Measurements from ENCODE around the gene MED27.

MED27 gene

GRCh38 chr9:131823701-131824146, 255.9 kb downstream of the MED27 start:
- no peak for DNase-seq (ENCODE audit: low read depth in 2 of 2, low spot score in 1 of 2)

- no peak for DNase-seq (ENCODE audit: low read depth in 2 of 2, low spot score in 1 of 2)
Measured at GRCh38 chr9:131818089-131818488, 261.6 kb downstream of the MED27 start.

- DNase-seq (ENCODE audit: low read depth in 2 of 2, low spot score in 1 of 2), result no peak
Measured at GRCh38 chr9:131817627-131818026, 262.0 kb downstream of the MED27 start.

- DNase-seq (ENCODE audit: low read depth in 2 of 2, low spot score in 1 of 2), result no peak
Measured at GRCh38 chr9:131817073-131817472, 262.6 kb downstream of the MED27 start.

GRCh38 chr9:131815970-131816873, 263.4 kb downstream of the MED27 start:
- no peak for DNase-seq (ENCODE audit: low read depth in 2 of 2, low spot score in 1 of 2)

- no peak for DNase-seq (ENCODE audit: low read depth in 2 of 2, low spot score in 1 of 2)
Measured at GRCh38 chr9:131814707-131815106, 265.0 kb downstream of the MED27 start.

- no peak for DNase-seq (ENCODE audit: low read depth in 2 of 2, low spot score in 1 of 2)
Measured at GRCh38 chr9:131813116-131813515, 266.6 kb downstream of the MED27 start.

GRCh38 chr9:131812116-131812790, 267.4 kb downstream of the MED27 start:
- DNase-seq (ENCODE audit: low read depth in 2 of 2, low spot score in 1 of 2), result no peak

- no peak for DNase-seq (ENCODE audit: low read depth in 2 of 2, low spot score in 1 of 2)
Measured at GRCh38 chr9:131811405-131811804, 268.3 kb downstream of the MED27 start.

GRCh38 chr9:131810351-131811170, 269.1 kb downstream of the MED27 start:
- DNase-seq (ENCODE audit: low read depth in 2 of 2, low spot score in 1 of 2), result no peak
